SJSA1 (cell line): ENCODE data around the gene C5orf22. TPM values are rescaled to one million over a fixed set of nuclear protein-coding genes. Genes with fewer than 3 reads are reported as not detected.
A peak's percentile ranks its signal among the peaks of the same experiment; 100 is the strongest.

Experiments used
- DNase-seq, 2 experiments: peaks; one replicate each; pipeline ENCODE4 v3.0.0-alpha.2; 2015 to 2020; ENCODE audit warnings: low spot score in 2 of 2, low read depth in 1 of 2
- H3K27ac ChIP-seq: fragments of 250-450 bp; sonication (Bioruptor Pico); 2 replicates; pipeline ENCODE4 v1.5.1; 2020; ENCODE audit warnings: mild to moderate bottlenecking, moderate library complexity
- H3K27me3 ChIP-seq: fragments of 250-450 bp; sonication (Bioruptor Pico); replicated peaks from 2 replicates; pipeline ENCODE4 v1.5.1; 2020; ENCODE audit warnings: mild to moderate bottlenecking, moderate library complexity
- H3K36me3 ChIP-seq: fragments of 250-450 bp; sonication (Bioruptor Pico); 2 replicates; pipeline ENCODE4 v1.5.1; 2020; ENCODE audit warnings: mild to moderate bottlenecking
- H3K4me1 ChIP-seq: fragments of 250-450 bp; sonication (Bioruptor Pico); replicated peaks from 2 replicates; pipeline ENCODE4 v1.6.1; 2021; ENCODE audit warnings: mild to moderate bottlenecking
- H3K4me3 ChIP-seq: fragments of 250-450 bp; sonication (Bioruptor Pico); 2 replicates; pipeline ENCODE4 v1.5.1; 2020; ENCODE audit warnings: mild to moderate bottlenecking
- H3K9me3 ChIP-seq: fragments of 250-450 bp; sonication (Bioruptor Pico); replicated peaks from 2 replicates; pipeline ENCODE4 v1.5.1; 2020; ENCODE audit warnings: mild to moderate bottlenecking
- total RNA-seq: library from RNA; depleted of rRNA; stranded (reverse); fragments of >200 nt; shearing (Covaris generic); gene quantifications from 2 replicates; pipeline ENCODE4 v1.2.3, GENCODE V29; 2014

C5orf22 gene
- total RNA-seq, 1 experiment from 2014 or later = 18.3 TPM

DNA sequence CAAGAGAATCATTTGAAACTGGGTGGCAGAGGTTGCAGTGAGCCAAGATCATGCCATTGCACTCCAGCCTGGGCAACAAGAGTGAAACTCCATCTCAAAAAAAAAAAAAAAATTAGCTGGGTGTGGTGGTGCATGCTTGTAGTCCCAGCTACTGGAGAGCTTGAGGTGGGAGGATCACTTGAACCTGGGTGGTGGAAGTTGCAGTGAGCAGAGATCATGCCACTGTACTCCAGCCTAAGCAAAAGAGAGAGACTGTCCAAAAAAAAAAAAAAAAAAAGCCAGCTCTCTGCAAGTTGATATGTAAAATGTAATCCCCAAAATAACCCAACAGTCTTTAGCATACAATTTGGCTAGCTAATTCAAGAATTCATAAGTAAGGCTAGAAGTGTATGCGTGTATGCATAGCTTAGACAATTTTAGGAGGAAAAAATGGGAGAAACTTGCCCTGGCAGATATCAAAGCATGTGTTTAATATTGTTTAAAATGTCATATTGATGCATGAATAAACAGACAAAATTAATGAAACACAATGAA is 36.3 kb downstream of the C5orf22 start:
- no peaks in the 10 kb centered on the region for H3K9me3 ChIP-seq
- H3K27ac ChIP-seq = no peak overlapping the region
- no peaks in the 10 kb centered on the region for H3K36me3 ChIP-seq
- no peaks in the 10 kb centered on the region for H3K4me1 ChIP-seq
- no peak for DNase-seq
- H3K27me3 ChIP-seq = no peaks in the 10 kb centered on the region
- H3K4me3 ChIP-seq = no peak overlapping the region

DNA sequence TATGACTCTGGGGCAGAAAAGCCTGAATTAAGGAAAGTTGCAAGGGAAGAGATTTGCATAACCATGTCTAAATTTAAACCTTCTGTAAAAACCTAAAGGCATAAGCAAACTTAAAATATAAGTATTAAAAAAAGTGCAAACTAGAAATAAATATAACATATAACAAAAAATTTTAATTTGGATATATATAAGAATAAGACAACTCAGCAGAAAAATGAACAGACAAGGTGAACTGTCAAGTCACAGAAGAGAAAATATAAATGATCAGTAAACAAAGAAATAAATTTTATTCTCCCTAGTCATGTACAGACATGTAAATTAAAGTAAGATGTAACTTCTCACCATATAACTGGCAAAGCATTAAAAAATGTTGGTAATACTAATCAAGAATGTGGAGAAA is 37.0 kb downstream of the C5orf22 start:
- Histone ChIP-seq H3K36me3 (no peaks in the 10 kb centered on the region), H3K27ac (no peak overlapping the region), H3K27me3 (no peaks in the 10 kb centered on the region), H3K9me3 (no peaks in the 10 kb centered on the region), H3K4me3 (no peak overlapping the region), H3K4me1 (no peaks in the 10 kb centered on the region)
- DNase-seq = no peak

GRCh38 chr5:31573494-31574142 is 41.5 kb downstream of the C5orf22 start:
- H3K4me1 ChIP-seq = no peaks in the 10 kb centered on the region
- no peak for DNase-seq
- no peaks in the 10 kb centered on the region for H3K36me3 ChIP-seq
- H3K9me3 ChIP-seq = no peaks in the 10 kb centered on the region
- H3K4me3 ChIP-seq = no peak overlapping the region
- no peak overlapping the region for H3K27ac ChIP-seq
- H3K27me3 ChIP-seq = no peaks in the 10 kb centered on the region

- Histone ChIP-seq H3K9me3 (no peaks in the 10 kb centered on the region), H3K27me3 (no peaks in the 10 kb centered on the region), H3K27ac (no peak overlapping the region), H3K36me3 (no peaks in the 10 kb centered on the region), H3K4me1 (no peaks in the 10 kb centered on the region), H3K4me3 (no peak overlapping the region)
- no peak for DNase-seq
These were observed 42.7 kb downstream of the C5orf22 start for GRCh38 chr5:31574772-31575171.

DNA sequence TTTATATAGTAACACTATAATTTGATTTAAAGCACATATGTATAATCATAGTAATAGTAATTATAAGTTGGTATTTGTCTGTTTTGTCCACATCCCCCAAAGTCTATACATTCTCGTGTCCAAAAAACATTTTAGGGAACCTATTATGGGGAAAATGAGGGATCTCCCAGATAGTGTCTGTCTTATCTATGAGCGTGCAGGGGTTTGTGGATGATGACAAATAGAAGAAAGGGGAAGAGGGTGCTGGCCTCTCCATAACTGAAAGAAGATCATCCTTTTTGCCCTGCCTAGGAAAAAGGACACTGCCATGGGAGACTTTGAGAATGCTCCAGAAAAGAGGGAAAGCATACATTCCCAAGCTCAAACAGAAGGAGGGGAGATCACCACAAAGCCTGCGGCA is 45.3 kb downstream of the C5orf22 start:
- no peak for DNase-seq
- Histone ChIP-seq H3K27ac (no peak overlapping the region), H3K36me3 (no peaks in the 10 kb centered on the region), H3K9me3 (no peaks in the 10 kb centered on the region), H3K4me1 (no peaks in the 10 kb centered on the region), H3K27me3 (no peaks in the 10 kb centered on the region), H3K4me3 (no peak overlapping the region)

DNA sequence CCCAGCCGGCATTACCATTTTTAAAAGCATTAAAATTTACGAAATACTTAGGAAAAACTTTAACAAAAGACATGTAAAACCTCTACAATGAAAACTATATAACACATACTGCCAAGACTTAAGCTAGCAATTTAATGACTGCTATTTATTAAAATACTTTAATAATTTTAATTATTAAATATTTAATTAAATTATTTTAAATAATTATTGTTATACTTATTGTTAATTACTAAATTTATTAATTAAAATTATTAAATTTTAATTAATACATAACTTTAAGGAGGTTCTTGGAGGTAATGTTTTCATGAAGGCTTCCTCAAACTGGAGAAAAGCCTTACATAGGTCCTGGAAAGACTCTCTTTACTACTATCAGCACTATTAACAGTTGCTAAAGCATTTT is 47.5 kb downstream of the C5orf22 start:
- Histone ChIP-seq H3K4me1 (no peaks in the 10 kb centered on the region), H3K36me3 (no peaks in the 10 kb centered on the region), H3K27me3 (no peaks in the 10 kb centered on the region), H3K4me3 (no peak overlapping the region), H3K27ac (no peak overlapping the region), H3K9me3 (no peaks in the 10 kb centered on the region)
- DNase-seq = no peak

DNA sequence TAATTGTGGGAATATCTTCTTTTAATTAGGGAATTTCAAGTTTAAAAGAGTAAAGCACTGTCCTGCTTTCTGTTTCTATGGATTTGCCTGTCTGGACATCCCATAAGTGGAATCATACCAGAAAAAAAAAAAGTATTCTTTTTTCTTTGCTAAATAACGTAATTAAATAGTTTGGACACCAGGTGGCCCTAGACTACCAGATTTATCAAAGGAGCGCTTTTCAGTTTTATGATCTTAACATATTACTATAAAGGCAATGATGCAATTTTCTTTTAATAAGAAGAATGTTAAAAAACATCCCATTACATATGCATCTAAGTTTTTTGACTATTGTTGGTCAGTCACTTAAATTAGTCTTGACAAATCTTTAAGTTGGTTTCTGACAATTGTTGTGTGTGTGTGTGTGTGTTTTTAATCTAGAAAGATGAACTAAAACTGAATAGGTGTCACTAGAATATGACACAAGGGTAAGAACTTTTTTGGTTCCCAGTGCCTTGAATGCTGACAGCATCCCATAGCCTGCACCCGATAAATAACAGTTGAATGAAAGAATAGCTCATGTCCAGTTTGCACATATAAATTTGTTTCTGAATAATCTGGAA is 49.5 kb downstream of the C5orf22 start:
- no peak for DNase-seq
- H3K27me3 ChIP-seq = no peaks in the 10 kb centered on the region

DNA sequence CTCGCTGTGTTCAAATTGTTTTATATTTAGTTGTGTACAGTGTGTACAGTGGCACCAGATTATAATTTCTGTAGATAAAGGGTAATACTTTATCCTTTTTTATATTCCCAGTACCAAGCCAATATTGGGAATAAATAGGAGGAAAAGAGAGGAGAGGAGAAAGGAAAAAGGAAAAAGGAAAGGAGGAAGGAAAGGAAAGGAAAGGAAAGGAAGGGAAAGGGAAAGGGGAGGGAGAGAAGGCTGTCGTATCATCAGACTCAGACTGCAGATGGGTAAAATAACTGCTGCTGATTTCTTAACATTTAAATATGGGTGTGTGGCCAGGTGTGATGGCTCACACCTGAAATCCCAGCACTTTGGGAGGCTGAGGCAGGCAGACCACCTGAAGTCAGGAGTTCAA is 51.0 kb downstream of the C5orf22 start:
- H3K9me3 ChIP-seq = no peaks in the 10 kb centered on the region
- H3K36me3 ChIP-seq = no peaks in the 10 kb centered on the region
- H3K4me3 ChIP-seq = no peak overlapping the region
- no peak for DNase-seq
- no peak overlapping the region for H3K27ac ChIP-seq
- no peaks in the 10 kb centered on the region for H3K27me3 ChIP-seq
- no peaks in the 10 kb centered on the region for H3K4me1 ChIP-seq

More for the DNA sequence above, 49.5 kb downstream of the C5orf22 start:
- Histone ChIP-seq H3K27ac (no peak overlapping the region), H3K4me3 (no peak overlapping the region), H3K4me1 (no peaks in the 10 kb centered on the region), H3K9me3 (no peaks in the 10 kb centered on the region), H3K36me3 (no peaks in the 10 kb centered on the region)

- no peaks in the 10 kb centered on the region for H3K27me3 ChIP-seq
- no peaks in the 10 kb centered on the region for H3K4me1 ChIP-seq
- no peaks in the 10 kb centered on the region for H3K9me3 ChIP-seq
- H3K27ac ChIP-seq = no peak overlapping the region
- no peak overlapping the region for H3K4me3 ChIP-seq
- no peaks in the 10 kb centered on the region for H3K36me3 ChIP-seq
- DNase-seq = no peak
These were observed 53.2 kb downstream of the C5orf22 start for GRCh38 chr5:31585166-31585894.

DNA sequence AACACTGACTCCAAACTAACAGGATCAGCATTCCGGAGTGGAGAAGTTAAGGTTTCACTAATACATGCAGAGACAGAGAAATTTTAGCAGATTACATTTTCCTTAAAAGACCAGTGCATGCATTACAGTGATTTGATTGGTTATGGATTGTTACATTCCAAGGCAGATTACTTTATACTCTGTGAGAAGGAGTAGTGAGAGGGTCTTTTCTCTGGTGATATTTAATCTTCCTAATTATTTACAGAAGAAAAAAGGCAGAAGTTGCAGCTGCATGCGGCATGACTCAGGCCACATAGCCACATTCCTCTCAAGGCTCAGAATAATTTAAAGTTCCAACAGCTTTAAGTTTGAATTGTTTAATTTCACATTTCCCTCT is 53.8 kb downstream of the C5orf22 start:
- Histone ChIP-seq H3K9me3 (no peaks in the 10 kb centered on the region), H3K36me3 (no peaks in the 10 kb centered on the region), H3K4me3 (no peak overlapping the region), H3K4me1 (no peaks in the 10 kb centered on the region), H3K27ac (no peak overlapping the region), H3K27me3 (no peaks in the 10 kb centered on the region)
- peak in 1 of 2 experiments; percentile 14 for DNase-seq

DNA sequence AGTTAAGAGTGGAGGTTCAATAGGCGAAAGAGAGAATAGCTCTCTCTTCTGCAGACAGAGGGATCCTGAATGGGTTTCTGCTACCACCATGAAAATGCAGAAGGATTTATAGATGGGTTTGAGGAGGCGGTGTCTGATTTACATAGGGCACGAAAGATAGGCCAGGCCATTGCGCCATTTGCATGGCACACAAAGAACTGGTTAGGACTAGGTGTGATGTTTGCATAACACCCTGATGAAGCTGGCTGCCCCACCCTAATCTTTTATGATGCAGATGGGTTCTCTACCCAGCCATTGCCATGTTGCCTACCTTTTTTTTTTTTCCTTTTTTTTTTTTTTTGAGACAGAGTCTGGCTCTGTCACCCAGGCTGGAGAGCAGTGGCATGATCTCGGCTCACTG is 55.4 kb downstream of the C5orf22 start:
- DNase-seq = no peak
- Histone ChIP-seq H3K4me1 (no peaks in the 10 kb centered on the region), H3K27ac (no peak overlapping the region), H3K36me3 (no peaks in the 10 kb centered on the region), H3K4me3 (no peak overlapping the region), H3K27me3 (no peaks in the 10 kb centered on the region), H3K9me3 (no peaks in the 10 kb centered on the region)

DNA sequence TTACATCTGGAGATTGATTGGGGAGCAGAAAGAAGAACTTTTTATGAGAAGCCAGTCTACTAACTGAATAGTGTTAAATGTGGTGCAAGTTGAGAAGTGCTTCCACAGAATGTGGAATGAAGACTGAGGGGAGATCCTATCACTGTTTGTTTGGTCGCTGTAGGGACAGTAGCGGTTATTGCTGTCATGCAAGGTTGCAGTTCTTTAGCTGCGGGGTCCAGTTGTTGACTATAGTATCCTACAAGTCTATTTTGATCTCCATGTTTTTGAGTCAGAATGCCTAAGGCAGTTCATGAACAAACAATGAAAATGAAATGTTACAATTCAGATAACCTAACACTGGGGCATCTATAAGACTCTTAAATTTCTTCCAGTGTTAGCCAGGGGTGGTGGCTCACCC is 61.6 kb downstream of the C5orf22 start:
- DNase-seq = no peak
- Histone ChIP-seq H3K27me3 (no peaks in the 10 kb centered on the region), H3K4me1 (no peaks in the 10 kb centered on the region), H3K36me3 (no peaks in the 10 kb centered on the region), H3K4me3 (no peak overlapping the region), H3K27ac (no peak overlapping the region), H3K9me3 (no peaks in the 10 kb centered on the region)

DNA sequence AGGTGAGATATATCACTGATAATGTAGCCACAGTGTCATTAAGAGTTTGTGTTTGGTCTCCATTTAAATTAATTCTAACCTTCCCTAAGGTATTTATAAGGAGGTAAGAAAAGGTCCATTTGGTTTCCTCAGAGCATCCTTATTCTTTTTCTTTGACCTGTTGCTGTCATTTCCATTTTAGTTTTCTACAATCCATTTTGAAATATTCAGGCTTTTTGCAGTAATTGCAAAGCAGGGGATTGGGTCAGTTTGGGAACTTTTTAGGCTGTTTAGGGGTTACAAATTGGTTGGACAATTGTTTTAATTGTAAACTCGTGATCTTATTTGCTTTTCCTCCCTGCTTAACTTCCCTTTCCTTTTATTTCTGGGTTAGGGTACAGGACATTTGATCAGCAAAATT is 64.3 kb downstream of the C5orf22 start:
- no peaks in the 10 kb centered on the region for H3K27me3 ChIP-seq
- no peaks in the 10 kb centered on the region for H3K4me1 ChIP-seq
- H3K36me3 ChIP-seq = no peaks in the 10 kb centered on the region
- DNase-seq = no peak
- H3K27ac ChIP-seq = no peak overlapping the region
- H3K4me3 ChIP-seq = no peak overlapping the region
- H3K9me3 ChIP-seq = no peaks in the 10 kb centered on the region
